Sigmoid colon (tissue), 7 donors: ENCODE data around the gene KRT38. TPM values are rescaled to one million over a fixed set of nuclear protein-coding genes. Genes with fewer than 3 reads are reported as not detected.

Experiments used
- DNase-seq: peaks from one replicate; pipeline ENCODE4 v3.0.0-alpha.2; 2019
- H3K27ac ChIP-seq, 4 donors: fragments of 200-600 bp; sonication (generic); one replicate each; pipeline ENCODE4 v1.5.1; 2016 to 2019; ENCODE audit warnings: mild to moderate bottlenecking in 1 of 4
- H3K27me3 ChIP-seq, 3 donors: fragments of 200-600 bp; sonication (generic); one replicate each; pipeline ENCODE4 v1.5.1; 2019; ENCODE audit warnings: mild to moderate bottlenecking in 1 of 3
- H3K36me3 ChIP-seq, 4 donors: fragments of 200-600 bp; sonication (generic); one replicate each; pipeline ENCODE4 v1.5.1; 2016 to 2019
- H3K4me1 ChIP-seq, 4 donors: fragments of 200-600 bp; sonication (generic); one replicate each; pipeline ENCODE4 v1.5.1; 2017 to 2019
- H3K4me3 ChIP-seq, 4 donors: fragments of 200-600 bp; sonication (generic); one replicate each; pipeline ENCODE4 v1.5.1; 2017 to 2019; ENCODE audit warnings: mild to moderate bottlenecking in 2 of 4, moderate library complexity in 1 of 4
- H3K9me3 ChIP-seq, 4 donors: fragments of 200-600 bp in 3 of 4; sonication (generic) in 3 of 4; one replicate each; pipeline versions ENCODE4 v1.5.1 to v1.6.1; 2013 to 2019
- CTCF ChIP-seq, 4 experiments: fragments of 450-650 bp in 3 of 4; fragments of 200-600 bp in 1 of 4; IDR thresholded peaks; one replicate each; pipeline ENCODE4 v1.5.1; 2016 to 2019; ENCODE audit warnings: antibody characterized with exemption in 4 of 4, mild to moderate bottlenecking in 3 of 4, moderate library complexity in 2 of 4
- EP300 ChIP-seq, 4 donors: sonication (generic); formaldehyde crosslinking; IDR thresholded peaks; one replicate each; pipeline ENCODE4 v1.6.1; 2017; ENCODE audit warnings: antibody characterized with exemption in 4 of 4
- POLR2A ChIP-seq, 2 donors: fragments of 450-650 bp; IDR thresholded peaks; one replicate each; pipeline ENCODE4 v1.6.1; 2016; ENCODE audit warnings: antibody characterized with exemption in 2 of 2, mild to moderate bottlenecking in 2 of 2, moderate library complexity in 2 of 2
- POLR2AphosphoS5 ChIP-seq, 4 donors: sonication (generic); formaldehyde crosslinking; IDR thresholded peaks; one replicate each; pipeline ENCODE4 v1.6.1; 2017; ENCODE audit warnings: antibody characterized with exemption in 4 of 4
- WGBS, 2 donors: extraction: QIAGEN DNeasy Blood & Tissue Kit; methylation state at CpG; one replicate each; pipeline ENCODE4 v1.1.7; 2013; 5-methylcytosine and 5-hydroxymethylcytosine counted together
- intact Hi-C: fragments of 100-400 bp; cut with DNase I; formaldehyde crosslinking; loops from one replicate; pipeline ENCODE4 v1.15.1; 2023
- polyA plus RNA-seq, 3 donors: library from polyadenylated mRNA; stranded (reverse); fragments of 200-250 nt; gene quantifications; one replicate each; pipeline ENCODE4 v1.2.3, GENCODE V29; 2013
- total RNA-seq, 4 donors: library from RNA; depleted of rRNA; stranded (reverse); fragments of >200 nt; gene quantifications; one replicate each; pipeline ENCODE4 v1.1.0, GENCODE V29; 2016
- donor health status: healthy with polysubstance abuse.
- donor health status: Bipolar disorder and iron deficiency.
- donor health status: healthy.

The KRT38 gene
- total and polyA plus RNA-seq, 7 donors, result not detected

- Histone ChIP-seq H3K27ac (no peak overlapping the region), H3K4me3 (no peak overlapping the region), H3K27me3 (no peaks in the 10 kb centered on the region), H3K4me1 (no peaks in the 10 kb centered on the region), H3K36me3 (no peaks in the 10 kb centered on the region), H3K9me3 (no peaks in the 10 kb centered on the region)
- no peak for DNase-seq
- WGBS, 2 donors, result 94 to 96% methylated on average over 10 of the region's 10 CpGs
- no peak for TF ChIP-seq CTCF (IDR thresholded peaks at IDR 0.05)
- intact Hi-C loops, result no loop called here
Measured at GRCh38 chr17:41480581-41480980, 39.8 kb upstream of the KRT38 start.

- no peaks in the 10 kb centered on the region for H3K4me1 ChIP-seq
- 38 to 60% methylated on average over 2 of the region's 2 CpGs for WGBS, 2 donors
- H3K9me3 ChIP-seq, result no peaks in the 10 kb centered on the region
- H3K27me3 ChIP-seq, result no peaks in the 10 kb centered on the region
- H3K4me3 ChIP-seq, result no peak overlapping the region
- no peak for DNase-seq
- no peaks in the 10 kb centered on the region for H3K36me3 ChIP-seq
- H3K27ac ChIP-seq, result no peak overlapping the region
- intact Hi-C loops, result no loop called here
- no peak for TF ChIP-seq CTCF (IDR thresholded peaks at IDR 0.05)
- TF ChIP-seq POLR2AphosphoS5 (IDR thresholded peaks at IDR 0.05), result no peak
- no peak for TF ChIP-seq EP300 (IDR thresholded peaks at IDR 0.05)
- no peak for TF ChIP-seq POLR2A (IDR thresholded peaks at IDR 0.05)
Measured at GRCh38 chr17:41480136-41480535, 39.4 kb upstream of the KRT38 start.

- WGBS, 2 donors, result 90 to 92% methylated on average over 8 of the region's 8 CpGs
- no peak for TF ChIP-seq POLR2A (IDR thresholded peaks at IDR 0.05)
- no peak for DNase-seq
- no peak overlapping the region for H3K27ac ChIP-seq
- no peaks in the 10 kb centered on the region for H3K4me1 ChIP-seq
- intact Hi-C loops, result no loop called here
- H3K36me3 ChIP-seq, result no peaks in the 10 kb centered on the region
- H3K27me3 ChIP-seq, result no peaks in the 10 kb centered on the region
- no peak overlapping the region for H3K4me3 ChIP-seq
- no peaks in the 10 kb centered on the region for H3K9me3 ChIP-seq
Measured at GRCh38 chr17:41478237-41478636, 37.5 kb upstream of the KRT38 start.

GRCh38 chr17:41476866-41477815, 36.4 kb upstream of the KRT38 start:
- no peak for DNase-seq
- H3K4me3 ChIP-seq, result no peak overlapping the region
- no peaks in the 10 kb centered on the region for H3K9me3 ChIP-seq
- WGBS, 2 donors, result 91 to 92% methylated on average over 22 of the region's 22 CpGs
- TF ChIP-seq CTCF (IDR thresholded peaks at IDR 0.05), result no peak
- TF ChIP-seq POLR2AphosphoS5 (IDR thresholded peaks at IDR 0.05), result no peak
- no peak for TF ChIP-seq EP300 (IDR thresholded peaks at IDR 0.05)
- no peak for TF ChIP-seq POLR2A (IDR thresholded peaks at IDR 0.05)
- H3K27me3 ChIP-seq, result no peaks in the 10 kb centered on the region
- intact Hi-C loops, result no loop called here
- H3K4me1 ChIP-seq, result no peaks in the 10 kb centered on the region
- no peak overlapping the region for H3K27ac ChIP-seq
- H3K36me3 ChIP-seq, result no peaks in the 10 kb centered on the region

GRCh38 chr17:41475421-41475820, 34.6 kb upstream of the KRT38 start:
- Histone ChIP-seq H3K27me3 (no peaks in the 10 kb centered on the region), H3K4me1 (no peaks in the 10 kb centered on the region), H3K27ac (no peak overlapping the region), H3K36me3 (no peaks in the 10 kb centered on the region), H3K4me3 (no peak overlapping the region), H3K9me3 (peaks cover 0 to 3% (median 0%) of the 10 kb centered on the region in 4 donors)
- no peak for DNase-seq
- 96% methylated on average over 4 of the region's 4 CpGs for WGBS, 2 donors
- TF ChIP-seq EP300 (IDR thresholded peaks at IDR 0.05) (no peak), POLR2AphosphoS5 (IDR thresholded peaks at IDR 0.05) (no peak), POLR2A (IDR thresholded peaks at IDR 0.05) (no peak), CTCF (IDR thresholded peaks at IDR 0.05) (no peak)
- intact Hi-C loops, result no loop called here
